Measurements from ENCODE around the gene ADGRB3.

Gene ADGRB3

GRCh38 chr6:68642081-68642480, 7.0 kb downstream of the ADGRB3 start:
- no peaks in the 10 kb centered on the region for H3K9me3 ChIP-seq (ENCODE audit: control insufficient read depth in 5 of 5, low read length in 5 of 5)
- no peaks in the 10 kb centered on the region for H3K36me3 ChIP-seq (ENCODE audit: control insufficient read depth in 5 of 5, insufficient read depth in 5 of 5, low read length in 5 of 5)
- peaks cover 0 to 14% (median 3%) of the 10 kb centered on the region in 5 donors for H3K27me3 ChIP-seq (ENCODE audit: control insufficient read depth in 5 of 5, insufficient read depth in 4 of 5, low read length in 5 of 5)
- H3K4me3 ChIP-seq (ENCODE audit: low read depth in 1 of 5, low read length in 5 of 5) = no peak overlapping the region
- peaks cover 0 to 14% (median 8%) of the 10 kb centered on the region in 5 donors for H3K4me1 ChIP-seq (ENCODE audit: control insufficient read depth in 5 of 5, insufficient read depth in 5 of 5, low read length in 5 of 5)
- H3K27ac ChIP-seq (ENCODE audit: low read depth, low read length) = no peak overlapping the region
- no peak overlapping the region for H3K9ac ChIP-seq (ENCODE audit: low read length in 5 of 5)

- Histone ChIP-seq H3K9me3 (ENCODE audit: control insufficient read depth in 5 of 5, low read length in 5 of 5) (no peaks in the 10 kb centered on the region), H3K9ac (ENCODE audit: low read length in 5 of 5) (no peak overlapping the region), H3K27me3 (ENCODE audit: control insufficient read depth in 5 of 5, insufficient read depth in 4 of 5, low read length in 5 of 5) (peaks cover 0 to 12% (median 0%) of the 10 kb centered on the region in 5 donors), H3K4me3 (ENCODE audit: low read depth in 1 of 5, low read length in 5 of 5) (no peak overlapping the region), H3K4me1 (ENCODE audit: control insufficient read depth in 5 of 5, insufficient read depth in 5 of 5, low read length in 5 of 5) (peaks cover 0 to 14% (median 8%) of the 10 kb centered on the region in 5 donors), H3K36me3 (ENCODE audit: control insufficient read depth in 5 of 5, insufficient read depth in 5 of 5, low read length in 5 of 5) (no peaks in the 10 kb centered on the region), H3K27ac (ENCODE audit: low read depth, low read length) (no peak overlapping the region)
These were observed 7.9 kb downstream of the ADGRB3 start for GRCh38 chr6:68642977-68643376.

DNA sequence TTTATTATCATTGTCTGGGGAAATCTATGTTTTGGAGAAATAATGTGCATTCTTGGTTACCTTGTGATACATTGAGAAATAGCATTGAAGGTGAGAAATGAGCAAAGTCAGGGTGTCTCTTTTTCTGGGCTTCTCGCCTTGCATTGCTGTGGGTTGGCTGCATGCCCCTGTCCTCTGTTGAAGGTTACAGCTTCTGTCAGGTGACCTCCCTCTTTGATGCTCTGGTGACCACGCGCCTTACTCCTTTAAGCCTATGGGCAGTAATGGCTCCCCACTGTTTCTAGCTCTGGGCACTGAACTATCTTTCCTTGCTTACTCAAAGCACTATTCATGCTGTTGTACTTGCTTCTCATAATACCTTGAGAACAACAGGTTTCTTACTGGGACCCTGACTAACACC, 14.6 kb downstream of the ADGRB3 start:
- H3K9me3 ChIP-seq (ENCODE audit: control insufficient read depth in 5 of 5, low read length in 5 of 5) = no peaks in the 10 kb centered on the region
- no peak overlapping the region for H3K4me3 ChIP-seq (ENCODE audit: low read depth in 1 of 5, low read length in 5 of 5)
- peaks cover 0 to 5% (median 0%) of the 10 kb centered on the region in 5 donors for H3K4me1 ChIP-seq (ENCODE audit: control insufficient read depth in 5 of 5, insufficient read depth in 5 of 5, low read length in 5 of 5)
- no peaks in the 10 kb centered on the region for H3K27me3 ChIP-seq (ENCODE audit: control insufficient read depth in 5 of 5, insufficient read depth in 4 of 5, low read length in 5 of 5)
- H3K9ac ChIP-seq (ENCODE audit: low read length in 5 of 5) = no peak overlapping the region
- no peaks in the 10 kb centered on the region for H3K36me3 ChIP-seq (ENCODE audit: control insufficient read depth in 5 of 5, insufficient read depth in 5 of 5, low read length in 5 of 5)
- no peak overlapping the region for H3K27ac ChIP-seq (ENCODE audit: low read depth, low read length)

GRCh38 chr6:68650142-68650541, 15.1 kb downstream of the ADGRB3 start:
- Histone ChIP-seq H3K27me3 (ENCODE audit: control insufficient read depth in 5 of 5, insufficient read depth in 4 of 5, low read length in 5 of 5) (no peaks in the 10 kb centered on the region), H3K4me1 (ENCODE audit: control insufficient read depth in 5 of 5, insufficient read depth in 5 of 5, low read length in 5 of 5) (peaks cover 0 to 5% (median 0%) of the 10 kb centered on the region in 5 donors), H3K4me3 (ENCODE audit: low read depth in 1 of 5, low read length in 5 of 5) (no peak overlapping the region), H3K27ac (ENCODE audit: low read depth, low read length) (no peak overlapping the region), H3K9me3 (ENCODE audit: control insufficient read depth in 5 of 5, low read length in 5 of 5) (no peaks in the 10 kb centered on the region), H3K36me3 (ENCODE audit: control insufficient read depth in 5 of 5, insufficient read depth in 5 of 5, low read length in 5 of 5) (no peaks in the 10 kb centered on the region), H3K9ac (ENCODE audit: low read length in 5 of 5) (no peak overlapping the region)

DNA sequence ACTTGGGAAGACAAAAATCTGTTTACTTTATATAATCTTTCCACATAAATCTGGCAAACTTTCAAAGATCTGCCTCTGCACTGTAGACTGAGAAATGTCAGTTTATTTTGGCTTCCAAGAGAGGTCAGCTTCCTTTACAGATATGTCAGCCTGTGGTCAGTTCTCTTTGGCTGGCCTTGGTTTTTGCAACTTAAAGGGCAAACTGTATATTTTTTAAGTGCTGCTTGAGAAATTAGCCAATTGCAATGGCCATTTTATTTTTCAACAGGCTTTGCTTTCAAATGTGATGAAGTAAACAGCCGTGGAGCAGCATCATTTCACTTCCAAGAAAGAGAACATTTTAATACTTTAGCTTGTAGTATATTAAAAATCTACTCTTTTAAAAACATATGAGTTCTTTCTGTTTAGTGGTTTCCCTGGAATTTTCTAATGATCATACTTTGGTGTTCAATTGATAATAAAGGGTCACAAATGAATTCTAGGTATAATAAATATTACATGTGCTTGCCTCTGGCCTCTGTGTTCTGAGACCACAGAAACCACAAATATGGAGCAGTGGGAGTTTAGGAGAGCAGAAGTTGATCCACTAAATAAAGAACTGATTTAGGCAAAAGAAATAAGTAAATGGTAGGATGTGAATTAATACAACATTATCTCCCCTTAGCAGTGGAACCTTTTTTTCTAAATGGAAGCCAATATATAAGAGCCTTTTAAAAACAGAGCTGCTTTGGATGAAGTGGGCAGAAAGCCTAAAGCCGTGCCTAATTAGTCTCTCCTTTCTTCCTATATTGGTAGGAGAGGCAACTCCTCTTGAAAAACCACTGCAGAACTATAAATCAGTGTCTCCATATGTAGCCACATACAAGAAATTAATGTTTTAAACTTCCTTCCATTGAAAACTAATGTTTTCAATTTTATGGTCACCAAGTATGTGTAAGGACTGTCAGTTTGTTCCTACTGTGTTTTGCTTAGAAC, 16.2 kb downstream of the ADGRB3 start:
- Histone ChIP-seq H3K27me3 (ENCODE audit: control insufficient read depth in 5 of 5, insufficient read depth in 4 of 5, low read length in 5 of 5) (no peaks in the 10 kb centered on the region), H3K36me3 (ENCODE audit: control insufficient read depth in 5 of 5, insufficient read depth in 5 of 5, low read length in 5 of 5) (no peaks in the 10 kb centered on the region), H3K27ac (ENCODE audit: low read depth, low read length) (no peak overlapping the region), H3K9me3 (ENCODE audit: control insufficient read depth in 5 of 5, low read length in 5 of 5) (no peaks in the 10 kb centered on the region), H3K4me1 (ENCODE audit: control insufficient read depth in 5 of 5, insufficient read depth in 5 of 5, low read length in 5 of 5) (peaks cover 0 to 5% (median 0%) of the 10 kb centered on the region in 5 donors), H3K9ac (ENCODE audit: low read length in 5 of 5) (no peak overlapping the region), H3K4me3 (ENCODE audit: low read depth in 1 of 5, low read length in 5 of 5) (no peak overlapping the region)

GRCh38 chr6:68652117-68652536, 17.0 kb downstream of the ADGRB3 start:
- H3K9ac ChIP-seq (ENCODE audit: low read length in 5 of 5) = no peak overlapping the region
- H3K36me3 ChIP-seq (ENCODE audit: control insufficient read depth in 5 of 5, insufficient read depth in 5 of 5, low read length in 5 of 5) = no peaks in the 10 kb centered on the region
- no peak overlapping the region for H3K4me3 ChIP-seq (ENCODE audit: low read depth in 1 of 5, low read length in 5 of 5)
- no peak overlapping the region for H3K27ac ChIP-seq (ENCODE audit: low read depth, low read length)
- H3K9me3 ChIP-seq (ENCODE audit: control insufficient read depth in 5 of 5, low read length in 5 of 5) = no peaks in the 10 kb centered on the region
- H3K4me1 ChIP-seq (ENCODE audit: control insufficient read depth in 5 of 5, insufficient read depth in 5 of 5, low read length in 5 of 5) = peaks cover 0 to 9% (median 0%) of the 10 kb centered on the region in 5 donors
- no peaks in the 10 kb centered on the region for H3K27me3 ChIP-seq (ENCODE audit: control insufficient read depth in 5 of 5, insufficient read depth in 4 of 5, low read length in 5 of 5)

- H3K9me3 ChIP-seq (ENCODE audit: control insufficient read depth in 5 of 5, low read length in 5 of 5) = no peaks in the 10 kb centered on the region
- no peaks in the 10 kb centered on the region for H3K36me3 ChIP-seq (ENCODE audit: control insufficient read depth in 5 of 5, insufficient read depth in 5 of 5, low read length in 5 of 5)
These were observed 18.1 kb downstream of the ADGRB3 start for GRCh38 chr6:68653074-68653705.

GRCh38 chr6:68653706-68654089, 18.6 kb downstream of the ADGRB3 start:
- no peak overlapping the region for H3K27ac ChIP-seq (ENCODE audit: low read depth, low read length)
- H3K4me3 ChIP-seq (ENCODE audit: low read depth in 1 of 5, low read length in 5 of 5) = no peak overlapping the region
- H3K36me3 ChIP-seq (ENCODE audit: control insufficient read depth in 5 of 5, insufficient read depth in 5 of 5, low read length in 5 of 5) = no peaks in the 10 kb centered on the region
- no peaks in the 10 kb centered on the region for H3K27me3 ChIP-seq (ENCODE audit: control insufficient read depth in 5 of 5, insufficient read depth in 4 of 5, low read length in 5 of 5)
- H3K9me3 ChIP-seq (ENCODE audit: control insufficient read depth in 5 of 5, low read length in 5 of 5) = no peaks in the 10 kb centered on the region
- peaks cover 0 to 9% (median 0%) of the 10 kb centered on the region in 5 donors for H3K4me1 ChIP-seq (ENCODE audit: control insufficient read depth in 5 of 5, insufficient read depth in 5 of 5, low read length in 5 of 5)
- H3K9ac ChIP-seq (ENCODE audit: low read length in 5 of 5) = no peak overlapping the region

More at GRCh38 chr6:68653074-68653705, 18.1 kb downstream of the ADGRB3 start:
- Histone ChIP-seq H3K4me1 (ENCODE audit: control insufficient read depth in 5 of 5, insufficient read depth in 5 of 5, low read length in 5 of 5) (peaks cover 0 to 9% (median 0%) of the 10 kb centered on the region in 5 donors), H3K9ac (ENCODE audit: low read length in 5 of 5) (no peak overlapping the region), H3K27me3 (ENCODE audit: control insufficient read depth in 5 of 5, insufficient read depth in 4 of 5, low read length in 5 of 5) (no peaks in the 10 kb centered on the region), H3K27ac (ENCODE audit: low read depth, low read length) (no peak overlapping the region), H3K4me3 (ENCODE audit: low read depth in 1 of 5, low read length in 5 of 5) (no peak overlapping the region)

- Histone ChIP-seq H3K9ac (ENCODE audit: low read length in 5 of 5) (no peak overlapping the region), H3K4me1 (ENCODE audit: control insufficient read depth in 5 of 5, insufficient read depth in 5 of 5, low read length in 5 of 5) (peaks cover 0 to 9% (median 0%) of the 10 kb centered on the region in 5 donors), H3K4me3 (ENCODE audit: low read depth in 1 of 5, low read length in 5 of 5) (no peak overlapping the region), H3K36me3 (ENCODE audit: control insufficient read depth in 5 of 5, insufficient read depth in 5 of 5, low read length in 5 of 5) (no peaks in the 10 kb centered on the region), H3K27me3 (ENCODE audit: control insufficient read depth in 5 of 5, insufficient read depth in 4 of 5, low read length in 5 of 5) (no peaks in the 10 kb centered on the region), H3K27ac (ENCODE audit: low read depth, low read length) (no peak overlapping the region), H3K9me3 (ENCODE audit: control insufficient read depth in 5 of 5, low read length in 5 of 5) (no peaks in the 10 kb centered on the region)
These were observed 19.1 kb downstream of the ADGRB3 start for GRCh38 chr6:68654134-68654533.

GRCh38 chr6:68655028-68655427, 19.9 kb downstream of the ADGRB3 start:
- no peak overlapping the region for H3K27ac ChIP-seq (ENCODE audit: low read depth, low read length)
- no peak overlapping the region for H3K9ac ChIP-seq (ENCODE audit: low read length in 5 of 5)
- H3K9me3 ChIP-seq (ENCODE audit: control insufficient read depth in 5 of 5, low read length in 5 of 5) = no peaks in the 10 kb centered on the region
- peaks cover 0 to 9% (median 0%) of the 10 kb centered on the region in 5 donors for H3K4me1 ChIP-seq (ENCODE audit: control insufficient read depth in 5 of 5, insufficient read depth in 5 of 5, low read length in 5 of 5)
- no peaks in the 10 kb centered on the region for H3K36me3 ChIP-seq (ENCODE audit: control insufficient read depth in 5 of 5, insufficient read depth in 5 of 5, low read length in 5 of 5)
- H3K4me3 ChIP-seq (ENCODE audit: low read depth in 1 of 5, low read length in 5 of 5) = no peak overlapping the region
- H3K27me3 ChIP-seq (ENCODE audit: control insufficient read depth in 5 of 5, insufficient read depth in 4 of 5, low read length in 5 of 5) = no peaks in the 10 kb centered on the region

Data from subcutaneous abdominal adipose tissue (tissue), 5 donors.